Motor neuron (in vitro differentiated cells): ENCODE data around the gene ABCD4. TPM values are rescaled to one million over a fixed set of nuclear protein-coding genes. Genes with fewer than 3 reads are reported as not detected.

Experiments used
- ATAC-seq, 8 experiments: fragments of 200-7000 bp; cut with Tn5 transposase; replicated peaks in 6 of 8; 2 replicates each; pipeline ENCODE4 v1.8.0; 2021; ENCODE audit warnings: mild to moderate bottlenecking in 8 of 8, moderate library complexity in 8 of 8
- H3K27ac ChIP-seq, 2 donors: fragments of 250-450 bp; sonication (Bioruptor Pico); 2 replicates each; pipeline ENCODE4 v1.9.0; 2021; ENCODE audit warnings: antibody characterized with exemption in 2 of 2, mild to moderate bottlenecking in 2 of 2, moderate library complexity in 1 of 2
- H3K4me1 ChIP-seq, 2 donors: fragments of 250-450 bp; sonication (Bioruptor Pico); replicated peaks in 1 of 2; 2 replicates each; pipeline ENCODE4 v1.6.1; 2021; ENCODE audit warnings: antibody characterized with exemption in 2 of 2, mild to moderate bottlenecking in 2 of 2, moderate library complexity in 1 of 2
- H3K4me3 ChIP-seq, 5 donors: fragments of 250-450 bp; sonication (Bioruptor Pico); 2 replicates each; pipeline ENCODE4 v1.9.0; 2021; ENCODE audit warnings: antibody characterized with exemption in 5 of 5, mild to moderate bottlenecking in 5 of 5, moderate library complexity in 4 of 5
- WGBS, 10 experiments: fragments of 450-650 bp; shearing (Covaris generic); methylation state at CpG; one replicate each; pipeline ENCODE4 v1.0.0; 2022; 5-methylcytosine and 5-hydroxymethylcytosine counted together
- in situ Hi-C, 9 experiments: fragments of 400-800 bp; cut with MboI; loops; one replicate each; pipeline ENCODE4 v1.15.0; 2021; ENCODE audit warnings: low sequenced_read_pairs in 9 of 9, low pct_unique_long_range_greater_than_20kb in 2 of 9; ENCODE audit not compliant: unreplicated experiment in 9 of 9
- total RNA-seq, 8 experiments: library from RNA; unstranded; fragments of 300-600 nt; gene quantifications; 2 replicates each; pipeline versions ENCODE4 v1.2.3 to v1.2.4, GENCODE V29; 2022

Gene ABCD4
- total RNA-seq, 8 experiments from 2014 or later = 39.3 to 75.6 (median 58.0) TPM

DNA sequence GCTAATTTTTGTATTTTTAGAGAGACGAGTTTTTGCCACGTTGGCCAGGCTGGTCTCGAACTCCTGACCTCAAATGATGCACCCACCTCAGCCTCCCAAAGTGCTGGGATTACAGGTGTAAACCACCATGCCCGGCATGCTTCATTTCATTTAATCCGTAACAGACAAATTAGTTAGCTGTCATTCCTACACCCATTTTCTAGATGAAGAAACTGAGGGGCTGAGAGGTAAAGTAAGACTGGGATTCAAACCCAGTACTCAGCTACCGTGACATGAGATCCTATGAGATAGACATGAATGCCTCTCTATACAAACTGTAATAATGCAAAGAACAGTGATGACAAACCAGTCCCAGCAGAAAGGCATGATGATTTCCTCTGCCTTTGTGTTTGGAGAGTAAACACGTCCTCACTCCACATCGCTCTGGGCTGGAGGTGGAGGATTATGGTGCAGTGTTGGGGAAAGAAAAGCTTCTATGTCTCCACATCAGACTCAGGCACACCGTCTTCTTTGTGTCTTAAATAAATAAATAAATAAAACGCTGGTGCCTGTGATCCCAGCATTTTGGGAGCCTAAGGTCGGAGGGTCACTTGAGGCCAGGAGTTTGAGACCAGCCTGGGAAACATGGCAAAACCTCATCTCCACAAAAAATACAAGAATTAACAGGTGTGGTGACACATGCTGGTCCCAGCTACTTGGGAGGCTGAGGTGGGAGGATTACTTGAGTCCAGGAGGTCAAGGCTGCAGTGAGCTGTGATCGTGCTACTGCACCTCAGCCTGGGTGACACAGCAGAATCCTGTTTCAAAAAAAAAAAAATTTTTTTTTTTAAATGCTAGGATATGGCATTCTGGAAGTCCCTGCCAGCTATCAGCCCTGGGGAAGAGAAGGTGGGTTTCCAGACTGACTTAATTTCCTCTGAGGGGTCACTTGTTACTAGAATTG lies 53.0 kb downstream of the ABCD4 start:
- H3K4me3 ChIP-seq = no peak overlapping the region
- in situ Hi-C loops = loop anchor here in 4 of 9 experiments (10.0 to 25.0 kb wide), 2 partner anchors 135 to 137 kb away; no protein-coding TSS in a partner anchor
- no peak for ATAC-seq
- H3K27ac ChIP-seq = no peak overlapping the region
- WGBS, 10 experiments = 26 to 100% (median 68%) methylated on average over 2 to 12 of the region's 12 CpGs
- peaks cover 0 to 19% of the 10 kb centered on the region in 2 donors for H3K4me1 ChIP-seq

DNA sequence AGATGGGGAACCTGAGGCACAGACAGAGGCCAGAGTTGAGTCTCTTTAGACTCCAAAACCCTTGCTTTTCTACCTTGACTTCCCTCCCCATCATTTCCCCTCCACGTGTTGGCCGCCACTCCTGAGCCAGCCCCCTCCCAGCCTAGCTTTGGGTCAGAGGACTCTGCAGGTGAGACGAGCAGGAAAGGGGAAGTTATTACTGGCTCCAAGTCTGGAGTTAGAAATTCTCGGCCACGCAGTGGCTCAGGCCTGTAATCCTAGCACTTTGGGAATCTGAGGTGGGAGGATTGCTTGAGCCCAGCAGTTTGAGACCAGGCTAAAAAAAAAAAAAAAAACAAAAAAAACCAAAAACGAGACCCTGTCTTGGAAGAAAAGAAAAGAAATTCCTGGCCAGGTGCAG lies 54.7 kb downstream of the ABCD4 start:
- in situ Hi-C loops = loop anchor here in 1 of 9 experiments (25.0 kb wide), 1 partner anchor 136 kb away; no protein-coding TSS in a partner anchor
- Histone ChIP-seq H3K27ac (no peak overlapping the region), H3K4me3 (no peak overlapping the region), H3K4me1 (peaks cover 2 to 19% of the 10 kb centered on the region in 2 donors)
- 10 to 100% (median 18%) methylated on average over 1 to 2 of the region's 6 CpGs; no CpG with 5 or more reads in 3 of the 10 experiments for WGBS, 10 experiments
- no peak for ATAC-seq

DNA sequence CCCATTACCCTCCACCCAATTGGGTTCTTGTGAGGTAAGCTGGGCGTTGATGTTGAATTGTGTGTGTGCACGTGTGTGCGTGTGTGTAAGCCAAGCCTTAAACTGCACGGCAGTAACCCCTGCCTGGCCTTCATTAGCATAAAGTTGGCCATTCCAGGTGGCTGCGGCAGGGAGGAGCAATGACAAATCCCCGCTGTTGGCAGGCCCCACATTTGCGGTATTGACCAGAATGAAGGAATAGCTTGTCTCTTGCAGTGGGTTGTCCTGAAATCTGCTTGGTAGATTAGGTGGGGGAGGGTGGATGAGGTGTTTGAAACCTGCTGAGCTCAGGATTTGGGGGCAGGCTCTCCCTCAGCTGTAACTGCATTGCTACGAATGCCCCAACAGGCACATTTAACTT lies 56.2 kb downstream of the ABCD4 start:
- peak in 1 of 8 experiments; percentile 57 for ATAC-seq
- in situ Hi-C loops = loop anchor here in 1 of 9 experiments (25.0 kb wide), 1 partner anchor 134 kb away; no protein-coding TSS in a partner anchor
- Histone ChIP-seq H3K4me3 (no peak overlapping the region), H3K4me1 (peaks cover 2 to 19% of the 10 kb centered on the region in 2 donors), H3K27ac (no peak overlapping the region)
- WGBS, 10 experiments = 10 to 47% (median 28%) methylated on average over 2 to 8 of the region's 8 CpGs; no CpG with 5 or more reads in 5 of the 10 experiments

DNA sequence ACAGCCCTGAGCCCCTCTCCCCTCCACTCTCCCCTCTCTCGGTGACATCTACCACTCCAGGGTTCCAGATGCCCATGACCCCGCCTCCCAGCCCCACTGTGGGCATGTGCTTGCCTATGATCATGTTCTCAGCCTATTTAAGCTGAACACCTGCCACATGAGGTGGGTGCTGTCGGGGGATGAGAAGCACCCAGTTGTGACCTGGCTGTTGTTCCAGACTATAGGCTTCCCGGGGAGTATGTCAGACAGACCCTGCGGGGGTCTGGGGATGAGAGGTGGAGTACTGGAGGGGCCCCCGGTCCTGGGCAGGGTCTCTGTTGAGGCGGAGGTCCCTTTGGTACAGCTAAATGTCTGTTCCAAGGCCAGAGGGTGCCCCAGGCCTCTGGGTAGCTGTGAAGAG lies 57.4 kb downstream of the ABCD4 start:
- WGBS, 10 experiments = 67 to 100% methylated on average over 1 of the region's 7 CpGs; no CpG with 5 or more reads in 8 of the 10 experiments
- in situ Hi-C loops = loop anchor here in 1 of 9 experiments (25.0 kb wide), 1 partner anchor 133 kb away; no protein-coding TSS in a partner anchor
- H3K27ac ChIP-seq = no peak overlapping the region
- no peak overlapping the region for H3K4me3 ChIP-seq
- ATAC-seq = no peak
- peaks cover 2 to 16% of the 10 kb centered on the region in 2 donors for H3K4me1 ChIP-seq

DNA sequence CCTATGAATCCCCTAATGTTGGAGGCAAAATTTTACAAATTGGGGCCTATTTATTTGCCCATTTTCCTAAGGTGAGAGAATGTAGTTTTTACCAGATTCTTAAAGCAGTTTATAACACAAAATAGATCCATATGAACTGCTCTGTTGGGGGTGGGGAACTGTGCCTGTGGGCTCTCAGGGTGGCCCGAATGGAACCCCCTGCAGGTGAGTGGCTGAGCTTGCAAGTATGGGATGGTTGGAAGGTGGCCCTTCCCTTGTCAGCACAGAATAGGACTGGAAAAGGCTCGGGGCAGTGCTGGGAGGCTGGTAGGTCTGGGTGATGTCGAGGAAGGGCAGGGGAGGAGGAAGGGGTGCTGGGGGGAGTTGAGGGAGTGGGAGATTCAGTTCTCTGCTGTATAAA lies 58.6 kb downstream of the ABCD4 start:
- ATAC-seq = peak in 1 of 8 experiments; percentile 34
- 0 to 60% (median 17%) methylated on average over 1 of the region's 3 CpGs; no CpG with 5 or more reads in 6 of the 10 experiments for WGBS, 10 experiments

DNA sequence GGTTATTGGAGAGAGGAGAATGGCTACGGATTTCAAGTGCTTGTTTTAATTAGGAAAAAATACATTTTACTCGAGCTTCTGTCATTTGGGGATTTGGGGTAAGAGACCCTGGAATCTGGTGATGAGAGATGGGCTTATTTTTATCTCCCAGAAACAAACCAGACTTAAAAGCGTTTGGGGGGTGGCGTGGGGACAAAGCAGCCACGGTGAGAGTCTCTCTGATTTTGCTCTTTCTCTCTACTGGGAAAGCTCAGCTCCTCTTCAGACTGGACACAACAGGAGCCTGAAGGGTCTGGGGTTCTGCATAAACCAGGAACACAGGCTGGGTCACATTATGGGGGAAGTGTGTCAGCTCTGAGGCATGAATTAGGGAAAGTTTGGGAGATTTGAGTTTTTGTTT lies 59.7 kb downstream of the ABCD4 start:
- Histone ChIP-seq H3K27ac (no peak overlapping the region), H3K4me1 (peaks cover 2 to 16% of the 10 kb centered on the region in 2 donors), H3K4me3 (peak overlapping the region in 1 of 5 donors; percentile 14)
- no peak for ATAC-seq
- WGBS, 10 experiments = 0 to 57% (median 13%) methylated on average over 1 to 5 of the region's 5 CpGs; no CpG with 5 or more reads in 2 of the 10 experiments
- in situ Hi-C loops = loop anchor here in 1 of 9 experiments (25.0 kb wide), 1 partner anchor 131 kb away; no protein-coding TSS in a partner anchor

More for the DNA sequence above, 58.6 kb downstream of the ABCD4 start:
- in situ Hi-C loops = loop anchor here in 1 of 9 experiments (25.0 kb wide), 1 partner anchor 132 kb away; no protein-coding TSS in a partner anchor
- Histone ChIP-seq H3K27ac (no peak overlapping the region), H3K4me1 (peaks cover 2 to 16% of the 10 kb centered on the region in 2 donors), H3K4me3 (no peak overlapping the region)

DNA sequence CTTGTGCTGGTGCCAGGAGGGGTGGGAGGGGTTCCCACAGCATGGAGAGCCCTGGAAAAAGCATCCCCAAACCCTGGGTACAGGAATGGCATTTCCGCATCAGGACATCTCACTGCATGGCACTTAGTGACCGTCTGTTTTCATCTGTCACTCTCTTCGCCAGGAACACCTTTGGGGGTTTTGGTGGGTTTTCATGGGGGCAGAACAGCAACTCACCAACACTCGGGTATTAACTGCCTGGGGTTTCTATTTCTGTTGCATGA lies 60.0 kb downstream of the ABCD4 start:
- H3K27ac ChIP-seq = no peak overlapping the region
- WGBS, 10 experiments = 0 to 37% (median 21%) methylated on average over 1 to 3 of the region's 4 CpGs; no CpG with 5 or more reads in 5 of the 10 experiments
- no peak for ATAC-seq
- in situ Hi-C loops = loop anchor here in 1 of 9 experiments (25.0 kb wide), 1 partner anchor 130 kb away; no protein-coding TSS in a partner anchor
- H3K4me3 ChIP-seq = peak overlapping the region in 2 of 5 donors; percentile 8 to 14
- peaks cover 2 to 16% of the 10 kb centered on the region in 2 donors for H3K4me1 ChIP-seq

DNA sequence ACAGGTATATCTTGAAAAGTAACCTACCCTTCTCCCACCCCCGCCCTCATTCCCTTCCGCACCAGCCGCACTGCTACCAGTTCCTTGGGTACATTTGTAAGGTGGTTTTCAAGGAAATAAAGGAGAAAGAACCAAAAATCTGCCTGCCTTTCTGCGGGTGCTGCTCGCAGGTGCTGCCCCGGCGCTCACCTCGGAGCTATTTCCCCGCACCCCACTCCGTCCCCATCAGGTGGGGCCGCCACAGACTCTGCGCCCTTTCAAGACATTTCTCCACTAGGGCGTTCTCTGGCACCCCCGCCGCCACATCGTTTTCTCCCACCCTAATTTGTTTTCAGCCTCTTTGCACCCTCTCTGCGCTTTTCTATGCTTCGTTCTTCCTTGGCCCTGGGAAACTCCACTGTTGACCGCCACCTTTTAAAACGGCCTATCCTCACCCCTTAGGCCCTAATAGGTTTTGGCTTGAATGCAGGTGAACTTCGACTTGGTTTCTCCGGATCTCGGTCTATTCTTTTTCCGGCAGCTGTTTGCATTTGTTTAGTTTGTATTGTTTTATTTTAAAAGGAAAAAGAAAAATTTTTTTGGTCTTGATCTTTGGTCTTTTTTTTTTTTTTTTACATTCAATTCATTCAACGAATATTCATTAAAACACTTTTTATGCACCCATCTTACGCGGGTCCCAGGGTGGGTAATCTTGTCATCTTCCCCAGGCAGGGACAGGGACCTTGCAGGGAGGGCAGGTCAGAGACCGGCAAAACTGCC lies 60.5 kb downstream of the ABCD4 start:
- no peak for ATAC-seq
- Histone ChIP-seq H3K4me1 (peaks cover 2 to 16% of the 10 kb centered on the region in 2 donors), H3K27ac (no peak overlapping the region), H3K4me3 (peak overlapping the region in 4 of 5 donors; percentile 1 to 28 (median 8))
- WGBS, 10 experiments = 0 to 27% (median 11%) methylated on average over 1 to 20 of the region's 28 CpGs
- in situ Hi-C loops = loop anchor here in 1 of 9 experiments (25.0 kb wide), 1 partner anchor 130 kb away; no protein-coding TSS in a partner anchor

DNA sequence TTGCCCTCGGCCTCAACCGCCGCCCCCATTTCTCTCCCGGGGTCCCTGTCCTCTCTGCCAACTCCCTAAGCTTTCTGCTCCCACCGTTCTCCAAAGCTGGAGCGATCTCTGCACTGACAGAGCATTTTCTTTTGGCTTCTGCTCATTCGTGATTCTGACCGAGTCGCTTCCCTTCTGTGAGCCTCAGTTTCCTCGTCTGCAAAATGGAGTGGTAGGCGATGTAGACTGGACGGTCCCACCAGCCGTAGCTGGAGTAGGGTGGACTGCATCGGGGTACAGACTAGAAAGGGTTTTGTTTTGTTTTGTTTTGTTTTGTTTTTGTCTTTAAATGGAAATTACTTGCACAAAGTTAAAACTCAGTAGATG lies 61.1 kb downstream of the ABCD4 start:
- in situ Hi-C loops = loop anchor here in 1 of 9 experiments (25.0 kb wide), 1 partner anchor 129 kb away; no protein-coding TSS in a partner anchor
- WGBS, 10 experiments = 0 to 35% (median 3%) methylated on average over 2 to 9 of the region's 14 CpGs; no CpG with 5 or more reads in 3 of the 10 experiments
- no peak for ATAC-seq
- Histone ChIP-seq H3K4me1 (peaks cover 2 to 14% of the 10 kb centered on the region in 2 donors), H3K4me3 (peak overlapping the region in 4 of 5 donors; percentile 20 to 34 (median 26)), H3K27ac (no peak overlapping the region)

DNA sequence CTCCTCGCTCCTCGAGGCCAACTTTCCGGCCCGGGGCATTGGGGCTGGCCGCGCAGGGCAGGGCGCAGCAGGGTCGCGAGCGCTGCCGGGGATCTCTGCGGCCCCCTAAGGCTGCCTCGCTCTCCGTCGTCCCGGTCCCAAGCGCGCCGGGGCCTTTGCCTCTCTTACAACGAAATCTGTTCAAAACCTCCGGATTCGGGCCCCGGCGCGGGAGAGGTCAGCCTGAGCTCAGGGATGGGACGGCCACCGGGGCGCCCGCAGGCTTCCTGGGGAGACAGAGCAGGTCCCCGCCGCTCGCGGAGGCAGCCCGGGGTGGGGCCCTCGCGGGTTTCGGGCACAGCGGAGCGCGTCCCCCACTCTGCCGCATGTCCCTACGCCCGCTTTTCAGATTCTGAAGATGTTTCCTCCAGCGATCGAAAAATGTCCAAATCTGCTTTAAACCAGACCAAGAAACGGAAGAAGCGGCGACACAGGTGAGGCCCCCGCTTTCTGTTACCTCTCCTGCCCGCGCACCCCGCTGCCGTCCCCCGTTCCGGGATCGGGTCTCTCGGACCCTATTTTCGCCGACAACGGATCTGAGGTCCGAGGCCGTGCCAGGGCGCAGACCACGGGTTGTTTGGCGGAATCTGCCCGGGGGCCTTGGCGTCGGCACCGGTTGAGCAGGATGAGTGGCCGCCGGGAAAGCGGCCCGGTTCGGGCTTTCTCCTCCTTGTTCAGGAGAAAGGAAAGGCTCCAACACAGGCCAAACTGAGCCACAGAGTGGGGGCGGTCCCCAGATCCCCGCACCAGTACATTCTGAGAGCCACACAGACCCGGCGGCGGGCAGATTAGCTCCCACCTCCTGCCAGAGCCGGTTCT lies 61.7 kb downstream of the ABCD4 start:
- WGBS, 10 experiments = 0 to 15% (median 2%) methylated on average over 4 to 13 of the region's 80 CpGs; no CpG with 5 or more reads in 5 of the 10 experiments
- Histone ChIP-seq H3K27ac (peak overlapping the region in 1 of 2 donors; percentile 43), H3K4me3 (peak overlapping the region in 4 of 5 donors; percentile 20 to 34 (median 26)), H3K4me1 (peaks cover 2 to 7% of the 10 kb centered on the region in 2 donors)
- in situ Hi-C loops = loop anchor here in 1 of 9 experiments (25.0 kb wide), 1 partner anchor 129 kb away; no protein-coding TSS in a partner anchor
- ATAC-seq = peak in 6 of 8 experiments; percentile 15 to 35 (median 31)

DNA sequence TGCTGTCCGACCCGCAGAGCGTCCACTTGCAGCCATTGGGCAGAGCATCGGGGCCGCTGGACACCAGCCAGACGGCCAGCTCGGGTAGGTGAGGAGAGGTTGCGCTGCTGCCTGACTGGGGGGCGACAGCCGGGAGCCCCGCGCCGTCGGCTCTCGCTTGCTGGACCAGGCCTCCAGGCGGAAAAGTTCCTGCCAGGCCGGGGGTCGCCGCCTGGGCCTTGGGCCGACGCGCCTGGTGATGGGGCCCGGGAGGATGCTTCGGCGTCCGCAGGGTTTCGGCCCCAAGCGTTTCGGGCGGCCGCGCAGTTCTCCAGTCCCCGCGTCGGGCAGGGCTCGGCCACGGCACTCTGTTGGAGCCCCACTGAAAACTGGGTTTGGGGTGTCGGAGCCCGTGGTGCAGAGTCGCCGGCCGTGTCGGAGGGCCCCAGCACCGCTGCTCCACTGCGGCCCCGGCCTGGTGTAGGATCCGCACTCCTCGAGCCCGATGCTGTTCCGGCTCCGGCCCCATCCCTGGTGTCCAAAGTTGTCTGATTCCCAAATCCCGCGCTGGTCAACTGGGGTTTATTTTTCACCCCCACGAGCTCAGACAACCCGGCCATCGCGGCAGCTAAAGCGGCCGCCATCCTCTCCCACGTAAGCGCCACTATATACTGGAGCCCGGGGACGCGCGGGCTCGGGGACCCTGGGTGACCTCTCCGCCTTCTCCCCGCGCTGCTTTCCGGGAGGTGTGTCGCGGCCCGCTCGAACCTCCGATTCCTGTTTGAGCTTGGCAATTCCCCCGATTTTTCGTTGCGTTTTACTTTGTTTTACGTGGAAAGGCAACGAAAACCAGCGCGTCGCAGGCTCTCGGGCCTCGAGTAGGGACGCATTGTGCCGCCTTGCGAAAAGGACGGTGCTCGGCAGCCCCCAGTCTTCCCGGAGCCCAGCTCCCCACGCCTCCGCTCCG lies 62.6 kb downstream of the ABCD4 start:
- Histone ChIP-seq H3K4me3 (peak overlapping the region in 4 of 5 donors; percentile 20 to 34 (median 26)), H3K4me1 (peaks cover 2% of the 10 kb centered on the region in 2 donors), H3K27ac (peak overlapping the region; percentile 43 to 49)
- 0 to 14% (median 2%) methylated on average over 4 to 33 of the region's 94 CpGs; no CpG with 5 or more reads in 4 of the 10 experiments for WGBS, 10 experiments
- in situ Hi-C loops = loop anchor here in 1 of 9 experiments (25.0 kb wide), 1 partner anchor 128 kb away; no protein-coding TSS in a partner anchor
- peak in 5 of 8 experiments; percentile 27 to 42 (median 34) for ATAC-seq
